Thoracic aorta (tissue), 2 donors: ENCODE measurements around the gene GRIK4. TPM values are rescaled to one million over a fixed set of nuclear protein-coding genes. Genes with fewer than 3 reads are reported as not detected.

Experiments
- ATAC-seq: fragments of 150-250 bp; one replicate; pipeline ENCODE4 v1.8.0; 2017; ENCODE audit warnings: low read depth; ENCODE audit not compliant: insufficient number of reproducible peaks, low FRiP score
- DNase-seq: peaks from one replicate; pipeline ENCODE4 v3.0.0-alpha.2; 2020; ENCODE audit warnings: low spot score
- H3K27ac ChIP-seq, 2 donors: fragments of 200-600 bp; sonication (generic); 1 replicate in 1 of 2; 2 replicates in 1 of 2; pipeline ENCODE4 v1.5.1; 2016; ENCODE audit warnings: mild to moderate bottlenecking in 2 of 2, moderate library complexity in 2 of 2
- H3K27me3 ChIP-seq: fragments of 200-600 bp; sonication (generic); replicated peaks from 2 replicates; pipeline ENCODE4 v1.6.0; 2016; ENCODE audit warnings: mild to moderate bottlenecking; ENCODE audit not compliant: insufficient read depth
- H3K36me3 ChIP-seq: fragments of 200-600 bp; sonication (generic); one replicate; pipeline ENCODE4 v1.5.1; 2016
- H3K4me1 ChIP-seq, 2 donors: fragments of 200-600 bp; sonication (generic); 1 replicate in 1 of 2; 2 replicates in 1 of 2; pipeline versions ENCODE4 v1.5.1 to v1.6.0; 2016; ENCODE audit warnings: low read depth in 2 of 2, mild to moderate bottlenecking in 1 of 2; ENCODE audit not compliant: control insufficient read depth in 1 of 2
- H3K4me3 ChIP-seq: fragments of 200-600 bp; sonication (generic); 2 replicates; pipeline ENCODE4 v1.5.1; 2016; ENCODE audit warnings: mild to moderate bottlenecking
- H3K9me3 ChIP-seq: fragments of 200-600 bp; sonication (generic); 2 replicates; pipeline ENCODE4 v1.5.1; 2016
- CTCF ChIP-seq: fragments of 200-600 bp; sonication (generic); IDR thresholded peaks from one replicate; pipeline ENCODE4 v1.5.1; 2019; ENCODE audit warnings: antibody characterized with exemption
- total RNA-seq, 2 donors: library from RNA; depleted of rRNA; stranded (reverse); fragments of >200 nt; gene quantifications; one replicate each; pipeline versions ENCODE4 v1.1.0 to v1.2.3, GENCODE V29; 2016

The GRIK4 gene
- total RNA-seq, 2 donors from 2014 or later = not detected

GRCh38 chr11:120520091-120520822 is 8.7 kb downstream of the GRIK4 start:
- no peaks in the 10 kb centered on the region for H3K27me3 ChIP-seq
- H3K27ac ChIP-seq = no peak overlapping the region
- no peak for TF ChIP-seq CTCF
- no peak overlapping the region for H3K4me3 ChIP-seq
- H3K36me3 ChIP-seq = no peaks in the 10 kb centered on the region
- DNase-seq = no peak
- no peaks in the 10 kb centered on the region for H3K4me1 ChIP-seq
- ATAC-seq = no peak
- H3K9me3 ChIP-seq = no peaks in the 10 kb centered on the region

GRCh38 chr11:120521176-120521575 is 9.6 kb downstream of the GRIK4 start:
- no peak for DNase-seq
- no peaks in the 10 kb centered on the region for H3K36me3 ChIP-seq
- no peak for ATAC-seq
- no peak for TF ChIP-seq CTCF
- no peaks in the 10 kb centered on the region for H3K9me3 ChIP-seq
- H3K27ac ChIP-seq = no peak overlapping the region
- no peaks in the 10 kb centered on the region for H3K27me3 ChIP-seq
- no peaks in the 10 kb centered on the region for H3K4me1 ChIP-seq
- H3K4me3 ChIP-seq = no peak overlapping the region

GRCh38 chr11:120522021-120522420 is 10.5 kb downstream of the GRIK4 start:
- Histone ChIP-seq H3K4me1 (no peaks in the 10 kb centered on the region), H3K36me3 (no peaks in the 10 kb centered on the region), H3K9me3 (no peaks in the 10 kb centered on the region), H3K4me3 (no peak overlapping the region), H3K27ac (no peak overlapping the region), H3K27me3 (no peaks in the 10 kb centered on the region)
- ATAC-seq = no peak
- no peak for TF ChIP-seq CTCF
- DNase-seq = no peak

GRCh38 chr11:120522736-120523135 is 11.2 kb downstream of the GRIK4 start:
- Histone ChIP-seq H3K9me3 (no peaks in the 10 kb centered on the region), H3K27ac (no peak overlapping the region), H3K27me3 (no peaks in the 10 kb centered on the region), H3K4me3 (no peak overlapping the region), H3K4me1 (no peaks in the 10 kb centered on the region), H3K36me3 (no peaks in the 10 kb centered on the region)
- TF ChIP-seq CTCF = no peak
- no peak for DNase-seq
- ATAC-seq = no peak

- Histone ChIP-seq H3K27ac (no peak overlapping the region), H3K9me3 (no peaks in the 10 kb centered on the region), H3K36me3 (no peaks in the 10 kb centered on the region), H3K27me3 (no peaks in the 10 kb centered on the region), H3K4me1 (no peaks in the 10 kb centered on the region), H3K4me3 (no peak overlapping the region)
- ATAC-seq (no peak), DNase-seq (no peak)
- no peak for TF ChIP-seq CTCF
Measured at GRCh38 chr11:120523196-120523595, 11.6 kb downstream of the GRIK4 start.
